GM18907 (cell line): ENCODE data around the gene MADD.

Experiments used
- ATAC-seq: cut with Tn5 transposase; IDR thresholded peaks from one replicate; pipeline ENCODE4 v1.9.1; 2021; ENCODE audit warnings: mild to moderate bottlenecking, moderate library complexity; ENCODE audit not compliant: unreplicated experiment

MADD gene

GRCh38 chr11:47378010-47378835 is 108.3 kb downstream of the MADD start, which contains the start of gene SPI1:
SPI1 (minus strand) TSS chr11:47378547; CDS start chr11:47378353, 194 bp downstream.
- ATAC-seq: peak; percentile 86

GRCh38 chr11:47378836-47379170 is 108.9 kb downstream of the MADD start:
- ATAC-seq: peak; percentile 14

- no peak for ATAC-seq
Measured at GRCh38 chr11:47379317-47379716, 109.4 kb downstream of the MADD start.
